ENCODE results near the gene ARPC1A. TPM values are rescaled to one million over a fixed set of nuclear protein-coding genes. Genes with fewer than 3 reads are reported as not detected.
"Not testable (repeated sequence)": the region's sequence is repeated elsewhere in the genome, so short reads cannot be mapped to it uniquely, and the experiment has no call there.

The ARPC1A gene
- polyA plus RNA-seq (ENCODE audit: insufficient read depth in 1 of 5, insufficient read length in 5 of 5, low replicate concordance in 1 of 5): 100 to 1,000 TPM in 3 of 5 donors, 10 to 100 TPM in 2; 89.8 to 108 (median 102) TPM
- long read RNA-seq, donor 1, transcript ARPC1A-201 (10 exons, 1,565 nt): major isoform, 50 of 76 reads
- long read RNA-seq, donor 1, partial matches to known transcripts: 22 of 76 reads
- long read RNA-seq, donor 1, other reads (novel, unspliced or antisense): 0 of 76 reads
- long read RNA-seq, donor 2, transcript ARPC1A-201 (10 exons, 1,565 nt): major isoform, 38 of 44 reads
- long read RNA-seq, donor 2, partial matches to known transcripts: 5 of 44 reads
- long read RNA-seq, donor 2, other reads (novel, unspliced or antisense): 0 of 44 reads
- long read RNA-seq, donor 3, transcript ARPC1A-201 (10 exons, 1,565 nt): major isoform, 44 of 68 reads
- long read RNA-seq, donor 3, partial matches to known transcripts: 22 of 68 reads
- long read RNA-seq, donor 3, other reads (novel, unspliced or antisense): 0 of 68 reads
- long read RNA-seq, donor 4, transcript ARPC1A-201 (10 exons, 1,565 nt): major isoform, 19 of 35 reads
- long read RNA-seq, donor 4, partial matches to known transcripts: 16 of 35 reads
- long read RNA-seq, donor 4, other reads (novel, unspliced or antisense): 0 of 35 reads
- long read RNA-seq, donor 5, transcript ARPC1A-201 (10 exons, 1,565 nt): major isoform, 47 of 62 reads
- long read RNA-seq, donor 5, partial matches to known transcripts: 14 of 62 reads
- long read RNA-seq, donor 5, other reads (novel, unspliced or antisense): 0 of 62 reads
- long read RNA-seq, donor 6, transcript ARPC1A-201 (10 exons, 1,565 nt): major isoform, 45 of 59 reads
- long read RNA-seq, donor 6, partial matches to known transcripts: 14 of 59 reads
- long read RNA-seq, donor 6, other reads (novel, unspliced or antisense): 0 of 59 reads
- long read RNA-seq, donor 7, transcript ARPC1A-201 (10 exons, 1,565 nt): major isoform, 33 of 33 reads
- long read RNA-seq, donor 7, partial matches to known transcripts: 0 of 33 reads
- long read RNA-seq, donor 7, other reads (novel, unspliced or antisense): 0 of 33 reads
- long read RNA-seq, donor 8, transcript ARPC1A-201 (10 exons, 1,565 nt): major isoform, 20 of 21 reads
- long read RNA-seq, donor 8, partial matches to known transcripts: 0 of 21 reads
- long read RNA-seq, donor 8, other reads (novel, unspliced or antisense): 0 of 21 reads

- peak; percentile 95 for DNase-seq
These were observed at the start of gene ARPC1A for GRCh38 chr7:99325592-99326407. ARPC1A (plus strand) TSS chr7:99325898; CDS start chr7:99333354, 7,456 bp downstream.

- DNase-seq: no peak
These were observed 47.5 kb upstream of the ARPC1A start for GRCh38 chr7:99278180-99278579.

GRCh38 chr7:99284165-99284564, 41.5 kb upstream of the ARPC1A start:
- not testable (repeated sequence) for DNase-seq

GRCh38 chr7:99287779-99288534, 37.7 kb upstream of the ARPC1A start:
- DNase-seq: no peak

GRCh38 chr7:99289185-99289584, 36.5 kb upstream of the ARPC1A start:
- no peak for DNase-seq

GRCh38 chr7:99290148-99290547, 35.5 kb upstream of the ARPC1A start:
- DNase-seq: not testable (repeated sequence)

- no peak for DNase-seq
These were observed 34.6 kb upstream of the ARPC1A start for GRCh38 chr7:99290980-99291607.

GRCh38 chr7:99292127-99292526, 33.6 kb upstream of the ARPC1A start:
- DNase-seq: no peak

- DNase-seq: no peak
These were observed 32.5 kb upstream of the ARPC1A start for GRCh38 chr7:99293167-99293566.

- no peak for DNase-seq
These were observed 32.0 kb upstream of the ARPC1A start for GRCh38 chr7:99293650-99294049.

- no peak for DNase-seq
These were observed 29.2 kb upstream of the ARPC1A start for GRCh38 chr7:99296471-99296870.

- DNase-seq: no peak
These were observed 24.2 kb upstream of the ARPC1A start for GRCh38 chr7:99301496-99301895.

GRCh38 chr7:99305473-99306260, 20.0 kb upstream of the ARPC1A start:
- no peak for DNase-seq

- no peak for DNase-seq
These were observed 17.1 kb upstream of the ARPC1A start for GRCh38 chr7:99308461-99309074.

- DNase-seq: no peak
These were observed 16.6 kb upstream of the ARPC1A start for GRCh38 chr7:99309111-99309510.

GRCh38 chr7:99310004-99310403, 15.7 kb upstream of the ARPC1A start:
- DNase-seq: no peak

- no peak for DNase-seq
These were observed 14.0 kb upstream of the ARPC1A start for GRCh38 chr7:99311702-99312101.

Measured in right lung (tissue), 10 donors.